PFSK-1 (cell line): Measurements from ENCODE around the gene NME7.

Experiments used
- FOXP2 ChIP-seq: optimal IDR thresholded peaks from 2 replicates; pipeline ENCODE3; 2011; ENCODE audit warnings: borderline replicate concordance, control low read depth, inconsistent platforms; ENCODE audit not compliant: insufficient read depth; ENCODE audit errors: extremely low read length, extremely low read depth
- POLR2AphosphoS5 ChIP-seq: IDR thresholded peaks from 2 replicates; pipeline ENCODE4 v1.6.1; 2012; ENCODE audit warnings: low read depth, mild to moderate bottlenecking, control low read depth, low read length, moderate library complexity
- REST ChIP-seq, 2 experiments: IDR thresholded peaks; 2 replicates each; pipeline versions ENCODE4 v1.6.1 to v1.8.0; 2011 to 2012; ENCODE audit warnings: low read depth in 2 of 2, low read length in 2 of 2, control low read depth in 1 of 2, inconsistent platforms in 1 of 2, mild to moderate bottlenecking in 1 of 2, moderate library complexity in 1 of 2; ENCODE audit not compliant: insufficient read depth in 1 of 2
- SIN3A ChIP-seq: IDR thresholded peaks from 2 replicates; pipeline ENCODE4 v1.6.1; 2012; ENCODE audit warnings: mild to moderate bottlenecking, low read length, moderate library complexity, borderline replicate concordance; ENCODE audit not compliant: insufficient read depth
- TAF1 ChIP-seq: IDR thresholded peaks from 2 replicates; pipeline ENCODE4 v1.6.1; 2012; ENCODE audit warnings: low read length, control low read depth, borderline replicate concordance; ENCODE audit not compliant: insufficient read depth

GRCh38 chr1:169395955-169396354 lies 28.4 kb upstream of the NME7 start:
- TF ChIP-seq POLR2AphosphoS5 (no peak), REST (IDR thresholded peaks at IDR 0.05; ENCODE audit: insufficient read depth in 1 of 2, low read depth in 2 of 2, low read length in 2 of 2) (no peak), SIN3A (no peak), TAF1 (no peak), FOXP2 (no peak)
